ENCODE results near the gene SORCS3.

- no peak for TF ChIP-seq CTCF (IDR thresholded peaks at IDR 0.05)
- no peak for TF ChIP-seq POLR2A (IDR thresholded peaks at IDR 0.05)
These were observed 252.6 kb downstream of the SORCS3 start for GRCh38 chr10:104893701-104894100.

Data from right lobe of liver (tissue), 4 donors.